Psoas muscle (tissue), 8 donors: Measurements from ENCODE around the gene RPN1. TPM values are rescaled to one million over a fixed set of nuclear protein-coding genes. Genes with fewer than 3 reads are reported as not detected.
"Not testable (repeated sequence)": the region's sequence is repeated elsewhere in the genome, so short reads cannot be mapped to it uniquely, and the experiment has no call there.

ENCODE experiments used
- ATAC-seq, 4 donors: fragments of 200-7000 bp; cut with Tn5 transposase; one replicate each; pipeline ENCODE4 v1.9.1; 2020; ENCODE audit warnings: moderate library complexity in 3 of 4, mild to moderate bottlenecking in 2 of 4
- DNase-seq, 2 donors: peaks; one replicate each; pipeline ENCODE4 v3.0.0-alpha.2; 2020
- H3K27ac ChIP-seq: fragments of 200-600 bp; one replicate; pipeline ENCODE4 v1.8.0; 2022
- H3K27me3 ChIP-seq, 3 donors: fragments of 200-600 bp in 1 of 3; one replicate each; pipeline versions ENCODE4 v1.6.1 to v1.8.0; 2013 to 2022; ENCODE audit warnings: low read length in 2 of 3, mild to moderate bottlenecking in 2 of 3, moderate library complexity in 1 of 3; ENCODE audit not compliant: insufficient read depth in 3 of 3
- H3K36me3 ChIP-seq, 2 donors: fragments of 200-600 bp in 1 of 2; one replicate each; pipeline versions ENCODE4 v1.6.1 to v1.8.0; 2013 to 2022; ENCODE audit warnings: low read depth in 1 of 2, mild to moderate bottlenecking in 1 of 2, moderate library complexity in 1 of 2; ENCODE audit not compliant: insufficient read depth in 1 of 2
- H3K4me1 ChIP-seq: fragments of 200-600 bp; one replicate; pipeline ENCODE4 v1.8.0; 2022
- H3K4me3 ChIP-seq: fragments of 200-600 bp; one replicate; pipeline ENCODE4 v1.8.0; 2022; ENCODE audit warnings: mild to moderate bottlenecking
- H3K9me3 ChIP-seq: fragments of 200-600 bp; one replicate; pipeline ENCODE4 v1.8.0; 2022
- CTCF ChIP-seq: fragments of 200-600 bp; IDR thresholded peaks from one replicate; pipeline ENCODE4 v1.8.0; 2022; ENCODE audit warnings: antibody characterized with exemption
- WGBS, 3 donors: extraction: QIAGEN DNeasy Blood & Tissue Kit; methylation state at CpG; one replicate each; pipeline versions ENCODE4 v1.1.6 to v1.1.7; 2013; 5-methylcytosine and 5-hydroxymethylcytosine counted together
- intact Hi-C, 2 donors: fragments of 100-400 bp; cut with DNase I; formaldehyde crosslinking; loops; one replicate each; pipeline versions ENCODE4 v1.11.0 to v1.14.2; 2022
- polyA plus RNA-seq, 3 donors: library from polyadenylated mRNA; stranded (reverse); fragments of 200-250 nt; gene quantifications; one replicate each; pipeline ENCODE4 v1.2.3, GENCODE V29; 2013
- total RNA-seq, 4 donors: library from RNA; stranded (reverse); fragmentation: NEBNext Ultra II Directional in 2 of 4; extraction: Animal tissue kit (Norgen Biotek cat#: 25700) in 2 of 4; gene quantifications; one replicate each; pipeline versions ENCODE4 v1.2.1 to v1.2.4, GENCODE V29; 2021 to 2023
- donor health status: healthy with polysubstance abuse.
- donor health status: DM: no; HTN: no; CAD: no; lungs with moderate emphysema.
- donor health status: Bipolar disorder and iron deficiency.
- donor health status: healthy.
- donor health status: DM: yes; HTN: yes; CAD: no.
- donor health status: DM: no; HTN: no; CAD: no.
- donor health status: DM: no; HTN: no; CAD: no.
- donor health status: DM: yes; HTN: yes; CAD: no.

Gene RPN1
- total and polyA plus RNA-seq, 7 donors = 55.5 to 197 (median 110) TPM

DNA sequence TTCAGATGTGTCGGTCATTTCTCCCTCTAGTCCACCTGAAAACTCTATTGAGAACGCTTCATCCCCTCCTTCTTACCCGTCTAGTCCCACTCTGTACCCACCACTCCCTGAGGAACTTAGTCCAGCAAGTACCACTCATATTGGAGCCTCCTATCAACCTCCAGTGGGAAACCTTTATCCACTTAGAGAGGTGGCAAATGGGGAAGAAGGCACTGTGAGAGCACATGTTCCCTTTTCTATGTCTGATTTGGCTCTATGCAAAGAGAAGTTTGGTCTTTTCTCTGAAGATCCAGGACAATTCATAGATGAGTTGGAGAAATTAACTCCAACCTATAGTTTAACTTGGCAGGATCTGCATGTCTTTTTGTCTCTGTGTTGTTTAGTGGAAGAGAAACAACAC, 17.0 kb upstream of the RPN1 start:
- ATAC-seq (no peak), DNase-seq (no peak)
- intact Hi-C loops = no loop called here
- TF ChIP-seq CTCF = no peak
- H3K27ac ChIP-seq = no peak overlapping the region
- no peak overlapping the region for H3K4me3 ChIP-seq
- no peaks in the 10 kb centered on the region for H3K9me3 ChIP-seq
- no peaks in the 10 kb centered on the region for H3K36me3 ChIP-seq
- H3K4me1 ChIP-seq = no peaks in the 10 kb centered on the region
- WGBS, 3 donors = 82 to 86% (median 84%) methylated on average over 3 of the region's 3 CpGs
- H3K27me3 ChIP-seq = no peaks in the 10 kb centered on the region

DNA sequence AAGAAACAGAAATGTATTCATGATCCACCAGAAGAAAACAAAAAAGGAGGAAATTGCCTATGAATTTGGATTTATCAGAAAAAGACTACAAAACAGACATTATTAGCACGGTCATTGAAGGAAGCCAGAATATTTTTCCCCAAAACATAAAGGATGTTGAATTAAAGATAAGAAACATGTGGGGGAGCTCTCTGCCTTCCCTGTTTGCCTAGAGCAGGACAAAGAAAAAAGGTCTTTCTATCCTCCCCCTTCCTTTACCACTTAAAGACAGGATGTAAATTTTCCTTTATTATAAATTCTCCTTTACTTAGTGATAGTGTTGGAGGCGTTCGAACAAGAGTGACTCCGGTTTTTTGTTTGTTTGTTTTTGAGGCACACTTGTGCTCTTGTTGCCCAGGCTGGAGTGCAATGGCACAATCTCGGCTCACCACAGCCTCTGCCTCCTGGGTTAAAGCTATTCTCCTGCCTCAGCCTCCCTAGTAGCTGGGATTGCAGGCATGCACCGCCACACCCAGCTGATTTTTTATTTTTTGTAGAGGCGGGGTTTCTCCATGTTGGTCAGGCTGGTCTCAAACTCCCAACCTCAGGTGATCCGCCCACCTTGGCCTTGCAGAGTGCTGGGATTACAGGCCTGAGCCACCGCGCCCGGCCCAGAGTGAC, 14.9 kb upstream of the RPN1 start:
- Histone ChIP-seq H3K4me3 (no peak overlapping the region), H3K9me3 (no peaks in the 10 kb centered on the region), H3K27ac (no peak overlapping the region), H3K4me1 (no peaks in the 10 kb centered on the region), H3K27me3 (no peaks in the 10 kb centered on the region), H3K36me3 (no peaks in the 10 kb centered on the region)
- DNase-seq = no peak
- TF ChIP-seq CTCF = no peak
- no peak for ATAC-seq
- intact Hi-C loops = no loop called here
- WGBS, 3 donors = 79 to 82% (median 81%) methylated on average over 11 of the region's 11 CpGs

DNA sequence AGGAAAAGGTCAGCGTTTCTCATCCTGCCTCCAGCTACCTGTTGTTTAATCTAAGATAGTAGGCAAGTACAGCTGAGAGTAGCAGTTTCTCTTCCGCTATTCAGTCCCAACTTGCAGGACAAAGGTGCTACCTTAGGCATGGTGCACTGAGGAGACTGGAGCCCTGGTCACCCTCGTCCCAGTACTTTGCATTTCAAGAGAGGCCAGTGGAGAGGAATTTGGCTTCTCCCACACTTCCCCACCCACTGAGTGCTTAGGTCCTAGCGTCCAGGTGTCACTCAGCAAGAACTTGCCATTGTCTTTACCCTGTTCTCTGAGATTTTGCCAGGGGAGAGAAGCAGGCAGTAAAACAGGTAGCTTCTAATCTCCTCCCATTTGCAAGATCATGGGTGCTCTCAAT, 12.5 kb upstream of the RPN1 start:
- intact Hi-C loops = no loop called here
- WGBS, 3 donors = 62 to 75% (median 73%) methylated on average over 4 of the region's 4 CpGs
- no peaks in the 10 kb centered on the region for H3K9me3 ChIP-seq
- no peaks in the 10 kb centered on the region for H3K4me1 ChIP-seq
- no peak for ATAC-seq
- H3K27me3 ChIP-seq = no peaks in the 10 kb centered on the region
- no peak overlapping the region for H3K27ac ChIP-seq
- no peaks in the 10 kb centered on the region for H3K36me3 ChIP-seq
- H3K4me3 ChIP-seq = no peak overlapping the region
- no peak for TF ChIP-seq CTCF
- no peak for DNase-seq

GRCh38 chr3:128655531-128655930, 4.9 kb upstream of the RPN1 start:
- no peaks in the 10 kb centered on the region for H3K4me1 ChIP-seq
- H3K9me3 ChIP-seq = no peaks in the 10 kb centered on the region
- DNase-seq (no peak), ATAC-seq (no peak)
- no peak for TF ChIP-seq CTCF
- WGBS, 3 donors = 74 to 85% (median 80%) methylated on average over 3 of the region's 3 CpGs
- no peak overlapping the region for H3K4me3 ChIP-seq
- H3K36me3 ChIP-seq = no peaks in the 10 kb centered on the region
- H3K27me3 ChIP-seq = no peaks in the 10 kb centered on the region
- H3K27ac ChIP-seq = no peak overlapping the region
- intact Hi-C loops = no loop called here

DNA sequence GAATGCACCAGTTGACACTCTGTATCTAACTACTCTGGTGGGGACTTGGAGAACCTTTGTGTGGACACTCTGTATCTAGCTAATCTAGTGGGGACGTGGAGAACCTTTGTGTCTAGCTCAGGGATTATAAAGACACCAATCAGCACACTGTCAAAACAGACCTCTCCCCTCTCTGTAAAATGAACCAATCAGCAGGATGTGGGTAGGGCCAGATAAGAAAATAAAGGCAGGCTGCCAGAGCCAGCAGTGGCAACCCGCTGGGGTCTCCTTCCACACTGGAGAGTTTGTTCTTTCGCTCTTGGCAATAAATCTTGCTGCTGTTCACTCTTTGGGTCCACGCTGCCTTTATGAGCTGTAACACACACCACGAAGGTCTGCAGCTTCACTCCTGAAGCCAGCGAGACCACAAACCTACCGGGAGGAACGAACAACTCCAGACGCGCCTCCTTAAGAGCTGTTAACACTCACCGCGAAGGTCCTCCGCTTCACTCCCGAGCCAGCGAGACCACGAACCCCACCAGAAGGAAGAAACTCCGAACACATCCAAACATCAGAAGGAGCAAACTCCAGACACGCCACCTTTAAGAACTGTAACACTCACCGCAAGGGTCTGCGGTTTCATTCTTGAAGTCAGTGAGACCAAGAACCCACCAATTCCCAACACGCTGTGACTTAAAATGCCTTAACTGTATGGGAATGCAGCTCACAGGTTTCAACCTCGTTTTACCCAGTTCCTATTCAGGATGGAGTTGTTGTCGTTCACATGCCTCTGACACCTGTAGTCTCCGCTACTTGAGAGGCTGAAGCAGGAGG, 3.6 kb upstream of the RPN1 start:
- H3K4me1 ChIP-seq, ATAC-seq, H3K27ac ChIP-seq, intact Hi-C loops, H3K27me3 ChIP-seq, H3K36me3 ChIP-seq, DNase-seq, H3K9me3 ChIP-seq: not testable (repeated sequence)
- H3K4me3 ChIP-seq = peak overlapping the region; percentile 22
- WGBS, 3 donors = 45 to 52% (median 52%) methylated on average over 24 of the region's 24 CpGs

DNA sequence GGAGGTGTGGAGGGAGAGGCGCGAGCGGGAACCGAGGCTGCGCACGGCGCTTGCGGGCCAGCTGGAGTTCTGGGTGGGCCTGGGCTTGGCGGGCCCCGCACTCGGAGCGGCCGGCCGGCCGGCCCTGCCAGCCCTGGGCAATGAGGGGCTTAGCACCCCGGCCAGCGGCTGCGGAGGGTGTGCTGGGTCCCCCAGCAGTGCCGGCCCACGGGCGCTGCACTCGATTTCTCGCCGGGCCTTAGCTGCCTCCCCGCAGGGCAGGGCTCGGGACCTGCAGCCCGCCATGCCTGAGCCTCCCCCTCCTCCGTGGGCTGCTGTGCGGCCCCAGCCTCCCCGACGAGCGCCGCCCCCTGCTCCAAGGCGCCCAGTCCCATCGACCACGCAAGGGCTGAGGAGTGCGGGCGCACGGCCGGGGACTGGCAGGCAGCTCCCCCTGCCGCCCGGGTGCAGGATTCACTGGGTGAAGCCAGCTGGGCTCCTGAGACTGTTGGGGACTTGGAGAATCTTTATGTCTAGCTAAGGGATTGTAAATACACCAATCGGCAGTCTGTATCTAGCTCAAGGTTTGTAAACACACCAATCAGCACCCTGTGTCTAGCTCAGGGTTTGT, 2.9 kb upstream of the RPN1 start:
- 56 to 72% (median 65%) methylated on average over 30 to 43 of the region's 43 CpGs for WGBS, 3 donors
- not testable (repeated sequence) for H3K4me3 ChIP-seq

More for the DNA sequence above, 2.9 kb upstream of the RPN1 start:
- H3K27ac ChIP-seq, H3K9me3 ChIP-seq, ATAC-seq, H3K36me3 ChIP-seq, H3K27me3 ChIP-seq, intact Hi-C loops: not testable (repeated sequence)
- H3K4me1 ChIP-seq = peaks cover 12% of the 10 kb centered on the region
- peak in 1 of 2 donors; percentile 66 for DNase-seq
